Right kidney (tissue), 9 donors: Measurements from ENCODE around the gene OR51I2.

Experiments used
- DNase-seq: peaks from one replicate; pipeline ENCODE4 v3.0.0-alpha.2; 2016
- long read RNA-seq, 8 donors: transcript quantifications; one replicate each; lab custom pipeline, GENCODE V29; 2026

Gene OR51I2, protein sequence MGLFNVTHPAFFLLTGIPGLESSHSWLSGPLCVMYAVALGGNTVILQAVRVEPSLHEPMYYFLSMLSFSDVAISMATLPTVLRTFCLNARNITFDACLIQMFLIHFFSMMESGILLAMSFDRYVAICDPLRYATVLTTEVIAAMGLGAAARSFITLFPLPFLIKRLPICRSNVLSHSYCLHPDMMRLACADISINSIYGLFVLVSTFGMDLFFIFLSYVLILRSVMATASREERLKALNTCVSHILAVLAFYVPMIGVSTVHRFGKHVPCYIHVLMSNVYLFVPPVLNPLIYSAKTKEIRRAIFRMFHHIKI
- long read RNA-seq, donor 1, result 0 reads
- long read RNA-seq, donor 2, result 0 reads
- long read RNA-seq, donor 3, result 0 reads
- long read RNA-seq, donor 4, result 0 reads
- long read RNA-seq, donor 5, result 0 reads
- long read RNA-seq, donor 6, result 0 reads
- long read RNA-seq, donor 7, result 0 reads
- long read RNA-seq, donor 8, result 0 reads

DNA sequence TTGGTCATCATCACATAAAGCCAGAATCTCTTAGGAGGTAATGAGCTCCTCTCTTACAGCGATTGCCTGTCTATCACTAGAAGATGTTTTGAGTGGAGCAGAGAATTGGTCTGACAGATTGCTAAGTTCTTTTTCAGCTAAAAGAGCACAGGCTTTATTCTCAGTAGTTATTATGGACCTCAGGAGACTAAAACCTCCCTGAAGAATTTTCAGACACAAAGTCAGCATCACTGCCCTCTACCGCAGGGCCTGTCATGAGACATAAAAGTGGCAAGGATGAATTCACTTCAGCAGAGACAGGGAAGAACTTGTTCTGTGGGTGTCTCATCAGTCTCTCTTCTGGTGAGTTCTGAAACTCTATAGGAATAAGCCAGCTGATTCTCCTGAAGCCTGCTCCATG lies at the start of gene OR51I2:
TSS of gene OR51I2 (plus strand) at position 301 of the 400 bp plus-strand sequence. CDS start 4,166 bp downstream, outside the sequence.
- no peak for DNase-seq

DNA sequence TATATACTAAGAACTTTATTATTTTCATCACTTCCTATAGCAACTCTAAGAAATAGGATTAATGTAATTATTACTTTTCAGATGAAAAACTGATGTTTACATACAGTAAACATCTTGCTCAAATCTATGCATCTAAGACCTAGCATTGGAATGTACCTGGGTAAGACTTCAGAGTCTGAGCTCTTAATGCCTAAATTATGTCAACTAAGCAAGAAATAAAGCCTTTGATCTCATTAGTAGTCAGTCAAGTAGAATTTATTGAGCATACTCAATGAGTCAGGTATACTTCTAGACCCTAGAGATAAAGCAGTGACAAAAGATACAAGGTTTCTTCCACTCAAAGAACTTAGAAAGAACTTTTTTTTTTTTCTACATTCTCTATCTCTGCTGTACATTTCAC lies 44.0 kb upstream of the OR51I2 start:
- no peak for DNase-seq

DNA sequence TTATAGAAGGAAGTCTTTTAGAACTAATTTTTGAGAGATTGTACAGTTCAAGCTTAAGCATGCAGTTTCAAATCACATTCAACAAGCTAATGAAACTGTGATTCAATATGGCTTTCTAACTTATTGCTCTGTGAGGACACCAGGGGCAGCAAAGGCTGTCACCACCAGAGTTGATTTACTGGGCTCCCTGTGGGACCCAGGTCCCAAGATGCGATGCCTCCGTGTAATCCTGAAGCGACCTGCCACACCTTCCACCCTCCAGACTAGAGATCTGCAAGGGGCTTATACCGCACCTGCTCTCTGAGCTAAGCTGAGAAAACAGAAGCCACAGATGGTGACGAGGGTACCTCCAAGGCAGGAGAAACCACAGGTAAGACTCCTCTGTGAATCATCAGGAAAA lies 28.1 kb upstream of the OR51I2 start:
- DNase-seq, result no peak

DNA sequence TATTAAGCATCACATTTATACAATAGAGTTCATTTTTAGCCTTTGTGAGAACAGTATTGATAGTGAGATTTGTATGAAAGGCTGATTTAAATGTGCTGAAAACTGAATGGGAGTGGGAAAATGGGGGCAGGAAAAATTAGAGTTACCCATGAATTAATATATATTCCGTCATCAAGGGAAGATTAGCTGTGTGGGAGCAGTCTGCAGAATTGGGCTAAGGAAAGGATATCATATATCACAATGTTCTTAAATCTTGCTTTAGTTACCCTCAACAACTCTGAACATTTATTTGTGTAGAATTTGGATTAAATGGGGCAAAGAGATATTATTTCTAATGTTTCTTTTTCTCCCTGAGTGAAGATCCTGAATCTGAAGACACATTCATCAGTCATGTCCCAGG lies 27.3 kb upstream of the OR51I2 start, which contains the start of gene OR51Q1:
TSS of gene OR51Q1 (plus strand) at position 301 of the 400 bp plus-strand sequence. CDS start at position 391, 90 bp downstream.
- no peak for DNase-seq

DNA sequence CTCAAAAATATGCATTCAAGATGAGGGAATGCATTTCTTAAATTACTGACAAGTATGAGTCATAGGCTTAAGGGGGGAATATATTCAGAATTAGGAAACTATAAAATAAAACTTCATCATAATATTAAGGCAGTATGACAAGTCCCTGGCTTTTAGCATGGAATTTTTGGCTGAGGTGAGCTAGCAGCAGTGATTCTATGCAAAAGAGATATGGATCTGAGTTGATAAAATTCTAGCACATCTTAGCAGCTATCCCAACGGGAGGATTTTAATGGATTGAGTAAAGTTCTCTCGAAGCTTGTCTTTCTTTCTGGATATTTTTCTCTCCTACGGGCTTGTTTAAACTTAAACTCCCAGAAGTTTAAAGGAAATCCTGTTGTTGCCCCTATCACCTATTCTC lies 26.0 kb upstream of the OR51I2 start:
- no peak for DNase-seq

DNA sequence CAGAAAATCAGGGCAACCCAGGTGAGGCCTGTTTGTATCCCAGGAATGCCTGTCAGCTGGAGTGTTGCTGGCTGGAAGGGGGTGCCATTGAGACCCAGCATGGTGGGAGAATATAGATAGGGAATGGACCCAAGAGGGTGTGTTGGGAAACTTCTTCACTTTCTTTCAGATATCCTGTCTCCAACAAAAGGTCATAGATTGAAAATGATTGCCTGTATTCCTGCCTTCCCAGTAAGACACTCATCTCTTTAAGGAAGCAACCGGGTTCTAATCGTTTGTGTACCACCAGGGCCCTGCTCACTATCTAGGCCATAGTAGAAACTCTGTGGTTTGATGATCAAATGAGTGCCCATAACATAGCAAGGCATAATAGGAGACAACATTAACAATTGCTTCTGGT lies 7.7 kb upstream of the OR51I2 start, which contains the start of gene OR51I1:
TSS of gene OR51I1 (minus strand) at position 101 of the 400 bp plus-strand sequence. CDS start at position 101, 0 bp downstream.
- no peak for DNase-seq

DNA sequence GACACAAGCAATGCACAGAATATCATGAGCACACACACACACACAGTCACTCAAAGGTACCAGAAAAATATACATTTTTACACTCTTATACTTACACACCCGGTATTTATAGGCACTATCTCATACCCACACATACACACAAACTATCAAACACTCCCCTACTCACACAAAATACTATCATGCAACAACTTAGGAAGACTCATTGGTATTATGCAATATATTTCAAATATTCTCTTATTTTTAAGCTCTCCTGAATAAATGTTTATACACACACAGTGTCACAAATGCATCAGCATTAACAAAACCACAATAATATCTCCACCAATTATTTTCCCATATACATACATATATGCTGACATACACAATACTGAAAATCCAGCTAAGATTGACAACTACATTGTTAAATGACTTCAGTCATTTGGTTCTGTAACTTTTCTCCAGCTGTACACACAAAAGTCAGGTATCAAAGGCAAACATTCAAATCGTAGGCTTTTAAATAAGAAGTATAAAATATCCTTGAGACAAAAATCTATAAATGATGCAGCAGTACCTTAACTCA lies 5.2 kb upstream of the OR51I2 start:
- DNase-seq, result no peak

DNA sequence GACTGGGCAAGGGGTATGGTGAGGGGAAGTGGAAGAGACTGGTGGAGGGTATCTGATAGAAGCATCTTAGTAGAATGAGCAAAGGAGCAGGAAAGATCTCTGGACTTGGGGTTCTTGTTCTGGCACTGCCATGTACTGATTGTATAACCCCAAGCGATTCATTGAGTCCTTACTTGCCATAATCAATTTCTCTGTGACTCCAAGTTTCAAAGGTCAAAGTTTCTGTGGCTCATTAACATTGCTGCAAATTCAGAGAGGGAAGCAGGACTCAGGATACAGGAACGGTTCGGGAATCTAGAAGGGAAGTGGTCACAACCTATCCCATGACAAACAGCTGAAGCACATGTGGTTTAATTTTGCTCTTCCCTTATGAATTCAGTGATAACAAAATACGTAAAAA lies 309 bp downstream of the OR51I2 start:
- DNase-seq, result no peak

DNA sequence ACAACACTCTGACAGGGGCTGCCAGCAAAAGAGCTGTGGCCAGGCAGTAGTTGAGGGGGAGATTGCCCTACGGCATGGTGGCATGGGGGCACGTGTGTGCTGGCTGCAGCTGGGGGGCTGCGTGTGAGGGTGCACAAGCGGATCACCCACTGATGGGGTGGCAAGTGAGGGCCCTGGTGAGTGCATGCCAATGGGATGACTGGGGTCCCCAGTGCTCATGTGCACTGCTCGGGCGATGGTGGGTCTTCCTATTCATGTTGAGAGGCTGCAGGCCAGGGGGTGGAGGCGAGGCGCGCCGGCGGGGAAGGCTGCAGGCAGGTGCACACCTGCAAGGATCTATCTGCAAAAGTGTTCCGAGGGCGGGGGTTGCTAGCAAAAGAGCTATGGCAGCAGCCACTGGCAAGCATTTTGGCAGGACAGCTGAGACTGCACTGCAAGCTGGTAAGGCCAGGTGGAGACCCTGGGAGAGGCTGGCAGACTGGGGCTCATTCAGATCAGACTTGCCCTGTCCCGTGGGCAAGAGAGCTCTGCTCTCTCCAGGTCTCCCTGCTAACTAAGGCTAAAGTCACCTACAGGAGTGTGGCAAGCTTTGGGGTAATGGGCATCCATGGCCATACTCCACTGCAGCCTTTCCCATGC lies 12.0 kb downstream of the OR51I2 start:
- DNase-seq, result no peak

DNA sequence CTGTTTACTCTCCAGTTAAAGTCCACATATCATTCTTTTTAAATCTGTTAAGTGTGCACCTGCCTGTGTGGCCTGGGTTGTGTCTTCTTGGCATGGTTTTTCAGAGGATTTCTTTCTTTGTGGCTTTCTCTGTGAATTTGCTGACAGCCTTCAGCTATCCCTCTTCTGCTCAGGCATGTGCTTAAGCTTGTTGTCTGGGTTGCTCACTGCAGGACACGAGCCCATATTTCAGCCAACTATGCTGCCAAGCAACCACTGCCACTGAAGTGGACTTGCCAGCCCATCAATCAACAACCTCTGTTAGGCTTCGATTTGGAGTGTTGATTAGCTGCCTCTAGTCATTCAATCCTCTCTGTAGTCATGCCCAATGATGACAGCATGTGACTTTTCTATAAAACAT lies 18.4 kb downstream of the OR51I2 start:
- DNase-seq, result no peak

DNA sequence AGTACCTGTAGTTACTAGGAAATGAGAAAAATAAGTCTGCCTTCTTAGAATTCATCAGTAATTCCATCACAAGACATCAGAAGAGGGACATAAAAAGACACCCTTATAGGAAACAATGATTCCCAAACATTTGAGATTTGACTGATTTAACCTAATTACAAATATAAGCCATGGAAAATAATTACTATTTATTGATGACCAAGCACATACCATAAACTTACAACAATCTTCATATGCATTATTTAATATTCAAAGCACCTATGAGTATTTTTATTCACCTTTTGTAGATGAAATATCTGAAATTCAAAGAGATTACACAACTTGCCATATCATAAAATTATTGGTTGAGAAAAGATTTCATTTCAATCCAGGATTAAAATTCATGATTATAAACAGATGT lies 24.8 kb downstream of the OR51I2 start:
- no peak for DNase-seq

DNA sequence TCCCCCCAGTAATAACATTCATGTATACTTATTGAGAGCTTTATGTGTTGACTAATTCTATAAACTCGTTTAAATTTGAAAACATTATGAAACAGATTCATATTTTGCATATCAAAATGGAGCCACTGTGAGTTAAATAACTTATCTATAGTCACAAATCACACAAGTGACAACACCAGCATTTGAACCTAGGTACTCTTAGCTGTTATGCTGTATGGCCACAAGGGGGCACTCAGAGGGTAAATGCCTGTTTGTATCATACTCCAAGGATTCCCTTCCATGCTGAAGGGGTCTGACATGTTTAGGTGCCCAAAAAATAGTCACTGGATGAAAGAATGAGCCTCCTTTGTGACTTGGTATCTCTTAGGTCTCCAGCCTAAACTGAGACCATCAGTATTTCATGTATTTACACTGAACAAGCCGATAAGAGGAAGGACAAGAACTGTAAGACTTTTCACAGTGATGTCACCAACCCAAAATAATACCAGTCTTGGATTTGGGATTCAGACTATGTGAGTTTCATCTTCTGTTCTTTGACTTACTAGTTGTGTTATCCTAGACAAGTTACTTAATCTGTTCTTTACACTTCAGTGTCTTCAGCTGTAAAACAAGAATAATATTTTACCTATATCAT lies 27.2 kb downstream of the OR51I2 start:
- DNase-seq, result no peak

DNA sequence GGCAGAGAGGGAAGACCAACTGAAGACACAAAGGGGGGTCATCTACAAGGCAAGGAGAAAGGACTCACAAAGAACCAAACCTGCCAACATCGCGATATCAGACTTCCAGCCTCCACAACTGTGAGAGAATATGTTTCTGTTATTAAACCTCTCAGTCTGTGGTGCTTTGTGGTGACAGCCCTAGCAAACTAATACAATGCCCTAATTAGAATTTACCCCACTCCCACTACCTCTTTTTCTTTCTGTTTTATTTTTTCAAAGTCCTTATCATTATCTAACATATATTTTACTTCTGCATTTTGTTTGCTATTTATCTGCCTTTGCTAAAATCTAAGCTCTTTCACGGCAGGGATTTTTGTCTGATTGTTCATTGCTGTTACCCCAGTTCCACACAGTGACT lies 36.9 kb downstream of the OR51I2 start:
- no peak for DNase-seq

DNA sequence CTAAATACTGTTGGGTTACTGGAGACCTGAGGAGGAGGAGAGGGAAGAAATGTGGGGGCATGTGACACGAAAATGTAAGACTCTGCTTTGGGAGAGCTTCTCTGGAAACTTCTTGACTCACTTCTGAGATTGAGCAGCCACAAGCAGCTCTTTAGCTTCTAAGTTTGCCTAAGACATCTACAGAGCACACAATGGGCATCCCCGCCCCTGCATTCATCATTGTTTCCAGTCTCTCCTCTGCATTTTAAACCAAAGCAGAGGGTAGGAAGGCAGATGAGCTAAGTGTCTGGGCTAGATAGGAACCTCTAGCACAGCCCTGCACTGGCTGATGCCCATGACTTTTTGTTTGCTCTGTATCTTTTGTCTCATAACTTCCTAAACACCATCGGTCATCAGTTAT lies 37.3 kb downstream of the OR51I2 start:
- no peak for DNase-seq

DNA sequence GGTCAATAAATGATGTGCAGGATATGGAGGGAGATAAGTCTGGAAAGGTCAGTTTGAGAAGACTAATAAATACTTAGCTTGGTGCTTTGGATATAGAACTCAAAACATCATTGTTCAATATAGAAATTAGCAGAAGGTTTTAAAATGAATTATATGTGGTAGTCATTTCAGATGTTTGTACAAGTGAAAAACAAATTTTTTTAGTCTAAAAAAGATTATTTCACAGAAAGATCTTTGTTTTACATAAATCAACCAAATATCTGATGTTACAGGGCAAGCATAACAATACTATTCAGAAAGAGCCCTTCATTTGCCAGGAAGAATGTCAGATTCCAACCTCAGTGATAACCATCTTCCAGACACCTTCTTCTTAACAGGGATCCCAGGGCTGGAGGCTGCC lies 39.3 kb downstream of the OR51I2 start, which contains the start of gene OR52D1:
TSS of gene OR52D1 (plus strand) at position 301 of the 400 bp plus-strand sequence. CDS start at position 323, 22 bp downstream.
- no peak for DNase-seq

DNA sequence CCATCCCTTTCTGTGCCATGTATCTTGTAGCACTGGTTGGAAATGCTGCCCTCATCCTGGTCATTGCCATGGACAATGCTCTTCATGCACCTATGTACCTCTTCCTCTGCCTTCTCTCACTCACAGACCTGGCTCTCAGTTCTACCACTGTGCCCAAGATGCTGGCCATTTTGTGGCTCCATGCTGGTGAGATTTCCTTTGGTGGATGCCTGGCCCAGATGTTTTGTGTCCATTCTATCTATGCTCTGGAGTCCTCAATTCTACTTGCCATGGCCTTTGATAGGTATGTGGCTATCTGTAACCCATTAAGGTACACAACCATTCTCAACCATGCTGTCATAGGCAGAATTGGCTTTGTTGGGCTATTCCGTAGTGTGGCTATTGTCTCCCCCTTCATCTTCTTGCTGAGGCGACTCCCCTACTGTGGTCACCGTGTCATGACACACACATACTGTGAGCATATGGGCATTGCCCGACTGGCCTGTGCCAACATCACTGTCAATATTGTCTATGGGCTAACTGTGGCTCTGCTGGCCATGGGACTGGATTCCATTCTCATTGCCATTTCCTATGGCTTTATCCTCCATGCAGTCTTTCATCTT lies 39.8 kb downstream of the OR51I2 start:
- no peak for DNase-seq

DNA sequence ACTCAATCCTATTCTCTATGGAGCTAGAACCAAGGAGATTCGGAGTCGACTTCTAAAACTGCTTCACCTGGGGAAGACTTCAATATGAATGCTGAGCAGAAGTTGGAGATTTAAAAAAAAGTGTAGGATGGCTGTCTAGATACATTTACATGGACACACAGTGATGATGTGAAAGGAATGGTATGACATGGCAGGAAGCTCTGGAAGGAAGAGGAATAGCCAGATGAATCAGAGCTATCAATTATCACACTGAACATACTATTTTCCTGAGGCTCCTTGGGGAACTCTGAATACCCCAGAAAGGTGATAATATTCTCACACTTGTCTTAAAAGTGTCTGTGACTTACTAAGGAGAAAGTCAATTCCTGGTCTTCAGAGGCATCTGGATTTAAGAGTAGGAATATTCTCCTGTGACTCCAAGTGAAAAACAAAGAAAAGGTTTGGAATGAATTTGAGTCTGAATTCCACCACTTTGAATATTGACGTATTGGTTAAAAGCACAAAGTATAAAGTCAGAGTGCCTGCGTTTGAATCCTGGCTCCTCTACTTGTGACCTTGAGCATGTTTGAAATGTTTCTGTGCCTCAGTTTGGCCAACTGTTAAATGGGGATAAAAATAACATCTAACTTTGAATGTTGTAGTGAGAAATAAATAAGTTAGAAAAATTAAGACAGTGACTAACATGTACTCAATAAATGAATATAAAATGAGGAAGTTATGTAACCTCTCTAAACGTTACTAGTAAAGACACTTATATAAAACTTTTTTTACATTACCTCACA lies 40.6 kb downstream of the OR51I2 start:
- DNase-seq, result no peak

DNA sequence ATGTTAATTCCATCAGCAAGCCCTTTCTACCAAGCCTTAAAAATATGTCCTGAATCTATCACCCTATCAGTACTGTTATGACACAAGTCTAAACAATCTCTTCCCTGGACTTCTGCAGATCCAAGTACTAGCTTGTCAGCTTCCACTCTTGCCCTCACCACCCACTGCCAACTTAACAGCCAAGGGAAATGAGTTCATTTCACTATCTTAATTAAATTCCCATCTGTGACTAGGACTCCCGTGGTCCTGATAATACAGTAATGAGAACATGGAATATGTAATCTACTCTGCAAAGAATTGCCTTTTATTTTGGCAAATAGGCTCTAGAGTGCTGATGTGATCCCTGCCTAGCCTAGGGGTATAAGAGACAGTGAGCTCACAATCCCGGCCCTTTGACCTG lies 50.5 kb downstream of the OR51I2 start:
- no peak for DNase-seq

DNA sequence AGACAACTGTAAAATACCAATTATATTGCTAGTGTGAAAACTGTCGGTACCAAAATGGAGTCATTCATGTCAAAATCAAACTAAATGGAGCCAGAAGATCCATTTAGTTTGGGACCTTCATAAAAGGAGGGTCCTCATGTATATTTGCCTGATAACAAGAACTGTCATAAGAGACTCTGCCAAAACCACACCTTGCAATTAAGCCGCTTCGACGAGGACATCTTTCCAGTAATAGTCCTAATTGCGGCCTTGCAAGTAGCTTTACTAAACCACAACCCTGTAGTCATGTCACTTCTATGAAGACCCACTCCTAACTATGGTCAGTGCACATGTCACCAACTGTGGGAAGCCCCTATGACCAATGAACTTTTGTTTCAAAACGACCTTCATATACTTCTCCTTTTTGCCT lies 51.3 kb downstream of the OR51I2 start:
- DNase-seq, result no peak

DNA sequence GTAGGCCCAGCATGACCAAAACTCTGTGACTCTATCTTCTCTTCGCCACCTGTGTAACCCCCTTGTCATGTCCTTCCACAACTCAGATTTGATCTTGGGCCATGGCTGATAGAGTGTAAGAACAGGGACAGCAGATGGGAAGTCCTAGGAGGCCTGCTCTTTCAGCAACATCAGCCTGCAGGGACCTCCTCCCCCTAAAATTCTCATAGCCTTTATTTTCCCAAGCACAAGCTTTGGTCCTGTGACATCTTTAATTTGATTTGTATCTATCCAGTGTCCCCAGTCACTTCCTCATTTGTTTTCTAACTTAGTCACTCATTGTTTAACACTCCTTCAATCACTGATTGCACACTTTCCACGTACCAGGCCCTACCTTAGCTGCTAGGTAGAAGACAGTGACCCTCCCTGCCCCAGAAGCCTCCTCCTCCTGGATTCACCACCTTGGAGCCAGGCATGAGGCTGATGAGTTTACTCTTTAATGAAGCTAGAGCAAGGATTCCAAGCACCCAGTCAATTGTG lies 55.3 kb downstream of the OR51I2 start:
- DNase-seq, result peak; percentile 4
